Fibroblast of villous mesenchyme (primary cell): ENCODE measurements around the gene TSPAN14. TPM values are rescaled to one million over a fixed set of nuclear protein-coding genes. Genes with fewer than 3 reads are reported as not detected.

Experiments used
- DNase-seq: peaks from one replicate; pipeline ENCODE4 v3.0.0-alpha.2; 2010; ENCODE audit warnings: low read depth
- H3K4me3 ChIP-seq: 2 replicates; pipeline ENCODE4 v1.5.1; 2011; ENCODE audit warnings: low read depth, mild to moderate bottlenecking, low read length
- CTCF ChIP-seq: IDR thresholded peaks from 2 replicates; pipeline ENCODE4 v1.5.1; 2012; ENCODE audit warnings: low read depth, mild to moderate bottlenecking, low read length; ENCODE audit not compliant: insufficient read depth
- total RNA-seq: library from RNA; depleted of rRNA; stranded (reverse); fragments of >200 nt; gene quantifications from 2 replicates; pipeline ENCODE4 v1.2.3, GENCODE V29; 2012

The TSPAN14 gene
- total RNA-seq, result 39.0 and 51.4 TPM in 2 replicates

- no peak for TF ChIP-seq CTCF
- peak; percentile 91 for DNase-seq
- peak within 1 kb of the TSS; percentile 89 for H3K4me3 ChIP-seq
Observed at GRCh38 chr10:80453842-80454512, at the start of gene TSPAN14. Gene TSPAN14, plus strand, starts transcription at chr10:80454310. Its CDS starts 34,924 bp downstream, at chr10:80489234.

- no peak overlapping the region for H3K4me3 ChIP-seq
- no peak for TF ChIP-seq CTCF
- DNase-seq, result no peak
Observed at GRCh38 chr10:80405035-80405434, 49.1 kb upstream of the TSPAN14 start.

- DNase-seq, result peak; percentile 74
- H3K4me3 ChIP-seq, result no peak overlapping the region
- no peak for TF ChIP-seq CTCF
Observed at GRCh38 chr10:80405626-80406025, 48.5 kb upstream of the TSPAN14 start.

GRCh38 chr10:80406204-80406603 lies 47.9 kb upstream of the TSPAN14 start:
- H3K4me3 ChIP-seq, result no peak overlapping the region
- TF ChIP-seq CTCF, result no peak
- DNase-seq, result peak; percentile 61

- peak overlapping the region; percentile 77 for H3K4me3 ChIP-seq
- TF ChIP-seq CTCF, result no peak
- no peak for DNase-seq
Observed at GRCh38 chr10:80407812-80408241, 46.3 kb upstream of the TSPAN14 start.

GRCh38 chr10:80408242-80409101 lies 45.6 kb upstream of the TSPAN14 start, which contains the start of gene PRXL2A:
Gene PRXL2A, plus strand, starts transcription at chr10:80408551. Its CDS starts 11,917 bp downstream, at chr10:80420468.
- peak; percentile 63 for DNase-seq
- no peak for TF ChIP-seq CTCF
- H3K4me3 ChIP-seq, result peak within 1 kb of the TSS; percentile 77
